ENCODE results near the gene DHRSX.

DNA sequence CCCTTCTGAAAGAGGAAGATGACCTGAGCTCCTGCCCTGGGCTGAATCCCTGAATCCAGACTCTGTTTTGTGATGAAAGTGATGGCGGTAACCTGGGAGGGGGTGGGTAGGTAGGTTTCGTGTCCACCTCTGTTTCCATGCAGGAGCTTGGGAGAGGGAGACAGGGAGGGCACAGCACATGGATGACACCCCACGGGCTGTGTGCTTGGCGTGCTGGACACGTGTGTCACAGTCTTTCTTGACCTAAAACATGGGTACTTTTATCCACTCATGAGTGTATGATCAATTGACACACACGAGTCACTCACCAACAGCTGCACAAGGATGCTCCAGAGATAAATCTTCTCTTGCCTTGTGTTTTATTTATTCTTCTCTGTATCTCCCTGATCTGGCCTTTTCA is 111.5 kb downstream of the DHRSX start:
- no peak for TF ChIP-seq EZH2 (IDR thresholded peaks at IDR 0.05; ENCODE audit: borderline replicate concordance)
- TF ChIP-seq, protein P1, sequence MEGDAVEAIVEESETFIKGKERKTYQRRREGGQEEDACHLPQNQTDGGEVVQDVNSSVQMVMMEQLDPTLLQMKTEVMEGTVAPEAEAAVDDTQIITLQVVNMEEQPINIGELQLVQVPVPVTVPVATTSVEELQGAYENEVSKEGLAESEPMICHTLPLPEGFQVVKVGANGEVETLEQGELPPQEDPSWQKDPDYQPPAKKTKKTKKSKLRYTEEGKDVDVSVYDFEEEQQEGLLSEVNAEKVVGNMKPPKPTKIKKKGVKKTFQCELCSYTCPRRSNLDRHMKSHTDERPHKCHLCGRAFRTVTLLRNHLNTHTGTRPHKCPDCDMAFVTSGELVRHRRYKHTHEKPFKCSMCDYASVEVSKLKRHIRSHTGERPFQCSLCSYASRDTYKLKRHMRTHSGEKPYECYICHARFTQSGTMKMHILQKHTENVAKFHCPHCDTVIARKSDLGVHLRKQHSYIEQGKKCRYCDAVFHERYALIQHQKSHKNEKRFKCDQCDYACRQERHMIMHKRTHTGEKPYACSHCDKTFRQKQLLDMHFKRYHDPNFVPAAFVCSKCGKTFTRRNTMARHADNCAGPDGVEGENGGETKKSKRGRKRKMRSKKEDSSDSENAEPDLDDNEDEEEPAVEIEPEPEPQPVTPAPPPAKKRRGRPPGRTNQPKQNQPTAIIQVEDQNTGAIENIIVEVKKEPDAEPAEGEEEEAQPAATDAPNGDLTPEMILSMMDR (IDR thresholded peaks at IDR 0.05; ENCODE audit: poor library complexity): no peak
- no peak for TF ChIP-seq EZH2phosphoT487 (IDR thresholded peaks at IDR 0.05; ENCODE audit: low read depth, severe bottlenecking, unreplicated experiment)
